Kasumi-1 (cell line): Measurements from ENCODE around the gene BTBD19.
"Not testable (repeated sequence)": the region's sequence is repeated elsewhere in the genome, so short reads cannot be mapped to it uniquely, and the experiment has no call there.

ENCODE experiments used
- DNase-seq, 2 experiments: peaks; one replicate each; lab custom pipeline; 2025; lab: John Stamatoyannopoulos, UW

BTBD19 gene

DNA sequence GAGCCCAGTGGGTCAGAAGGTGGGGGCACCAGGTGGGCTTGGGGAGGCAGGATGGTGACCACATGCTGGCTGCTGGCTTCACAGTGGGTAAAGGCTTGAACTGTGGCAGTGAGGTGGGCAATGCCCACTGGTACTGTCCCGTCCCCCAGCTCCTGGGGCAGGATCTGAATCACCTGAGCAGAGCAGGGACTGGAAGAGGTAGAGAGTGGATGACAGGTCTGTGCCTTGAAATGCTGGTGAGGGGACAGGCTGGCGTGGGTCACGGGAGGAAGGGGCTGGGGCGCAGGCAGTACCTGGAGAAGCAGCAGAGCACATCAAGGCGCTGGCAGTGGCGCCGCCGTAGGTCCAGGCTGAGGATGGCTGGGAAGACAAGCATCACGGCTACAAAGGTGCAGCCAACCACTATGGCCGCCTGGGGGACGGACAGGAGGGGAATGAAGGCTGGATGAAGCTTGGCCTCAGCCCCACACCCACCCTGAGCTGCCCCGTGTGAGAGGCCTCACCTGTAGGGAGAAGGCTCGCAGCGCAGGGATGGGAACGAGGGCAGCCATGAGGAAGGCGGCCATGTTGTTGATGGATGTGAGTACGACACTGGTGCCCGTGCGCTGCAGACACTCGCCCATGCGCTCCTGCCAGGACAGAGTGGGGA, 19.8 kb downstream of the BTBD19 start:
- DNase-seq, result no peak

DNA sequence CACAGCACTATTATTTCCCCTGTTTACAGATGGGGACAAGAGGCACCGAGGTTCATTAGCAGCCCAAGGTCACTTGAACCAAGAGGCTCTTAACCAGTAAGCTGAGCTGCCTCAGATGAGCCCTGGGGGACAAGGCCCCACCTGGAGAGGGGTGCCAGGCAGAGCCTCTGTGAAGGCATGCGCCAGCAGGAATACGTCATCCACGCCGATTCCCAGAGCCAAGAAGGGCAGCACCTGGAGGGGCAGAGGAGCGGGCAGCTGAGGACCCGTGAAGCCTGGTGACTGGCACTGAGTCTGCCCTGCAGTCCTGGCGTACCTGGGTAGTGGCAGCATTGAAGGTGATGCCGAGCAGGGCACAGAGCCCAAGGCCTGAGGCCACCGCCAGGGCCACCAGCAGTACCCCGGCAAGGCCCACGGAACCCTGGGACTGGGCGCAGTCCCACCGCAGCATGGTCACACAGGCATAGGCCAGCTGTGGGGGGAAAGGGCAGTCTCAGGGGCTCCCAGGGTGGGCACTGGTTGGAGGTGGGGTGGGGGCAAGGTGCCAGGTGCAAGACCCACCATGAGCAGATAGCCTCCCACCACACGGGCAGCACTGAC, 20.6 kb downstream of the BTBD19 start:
- no peak for DNase-seq

DNA sequence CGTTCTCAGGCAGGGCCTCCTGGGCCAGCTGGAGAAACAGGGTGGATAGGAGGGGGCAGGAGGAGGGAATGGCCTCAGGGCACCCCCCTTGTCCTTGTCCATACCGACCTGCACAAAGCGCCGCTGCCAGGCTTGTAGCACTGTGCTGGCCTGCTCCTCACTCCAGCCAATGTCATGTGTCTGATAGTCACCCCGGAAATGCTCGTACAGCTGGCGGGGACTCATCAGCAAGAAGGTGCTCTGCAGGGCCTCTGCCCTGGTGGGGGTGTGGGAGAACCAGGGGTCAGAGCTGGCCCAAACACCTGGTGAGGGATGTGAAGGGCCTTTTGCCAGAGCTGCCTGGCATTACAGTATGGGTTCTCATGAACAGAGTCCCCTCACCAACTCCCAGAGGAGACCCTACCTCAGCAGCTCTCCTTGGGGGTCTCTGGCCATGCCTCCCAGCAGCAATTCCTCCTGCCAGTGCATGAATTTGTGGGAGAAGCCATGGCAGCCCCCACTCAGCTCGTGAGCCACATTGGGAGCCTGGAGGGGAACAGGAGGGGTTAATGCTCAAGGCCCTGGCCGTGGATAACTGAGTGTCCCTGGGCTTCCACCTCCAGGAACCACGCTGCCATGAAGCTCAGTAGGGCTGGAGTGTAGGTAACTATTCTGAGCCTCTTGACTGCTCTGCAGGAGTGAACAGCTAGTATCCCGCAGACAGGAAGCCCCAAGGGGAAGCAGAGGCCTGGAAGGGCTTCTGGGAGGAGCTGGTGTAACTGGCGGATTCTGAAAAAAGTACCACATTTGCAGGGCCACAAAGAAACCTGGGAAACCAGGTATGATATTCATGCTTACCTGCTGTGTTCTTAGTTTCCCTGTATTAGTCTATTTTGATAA, 21.4 kb downstream of the BTBD19 start:
- DNase-seq, result peak; percentile 75 to 81

DNA sequence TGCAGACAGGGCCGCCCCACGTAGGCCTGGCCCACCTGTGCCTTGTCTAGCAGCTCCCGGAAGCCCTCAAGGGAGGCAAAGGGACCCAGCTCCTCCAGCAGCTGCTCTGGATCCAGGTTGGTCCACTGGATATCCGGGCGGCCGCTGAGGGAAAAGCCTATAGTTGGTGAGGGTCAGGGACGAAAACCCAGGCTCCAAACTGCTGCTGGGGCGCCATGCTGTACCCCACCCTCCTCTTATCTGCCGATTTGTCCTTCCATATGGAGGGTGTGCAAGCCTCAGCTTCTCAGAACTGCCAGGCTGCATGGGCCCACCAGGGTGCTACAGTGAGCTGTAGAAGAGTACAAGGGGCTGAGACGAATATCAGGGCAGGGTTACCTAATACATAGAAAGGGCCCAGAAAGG, 22.6 kb downstream of the BTBD19 start:
- peak; percentile 45 to 48 for DNase-seq

DNA sequence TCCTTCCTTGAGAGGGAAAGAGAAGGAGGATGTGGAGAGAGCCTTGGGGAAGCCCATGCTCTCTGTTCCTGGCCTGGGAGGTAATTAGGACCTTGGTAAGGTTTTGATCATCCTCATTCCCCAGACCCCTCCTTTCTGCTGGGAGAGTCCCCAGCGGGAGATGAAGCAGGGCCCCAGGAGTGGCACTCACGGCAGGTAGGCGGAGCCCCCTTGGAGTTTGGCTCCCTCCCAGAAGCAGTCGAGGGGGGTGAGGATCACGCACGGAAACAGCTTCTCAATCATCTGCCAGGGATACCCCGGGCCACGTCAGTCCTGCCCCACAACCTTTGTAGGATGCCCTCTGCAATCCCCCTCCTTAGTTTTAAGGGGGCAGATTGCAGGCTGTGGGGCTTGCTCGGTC, 23.2 kb downstream of the BTBD19 start:
- no peak for DNase-seq

DNA sequence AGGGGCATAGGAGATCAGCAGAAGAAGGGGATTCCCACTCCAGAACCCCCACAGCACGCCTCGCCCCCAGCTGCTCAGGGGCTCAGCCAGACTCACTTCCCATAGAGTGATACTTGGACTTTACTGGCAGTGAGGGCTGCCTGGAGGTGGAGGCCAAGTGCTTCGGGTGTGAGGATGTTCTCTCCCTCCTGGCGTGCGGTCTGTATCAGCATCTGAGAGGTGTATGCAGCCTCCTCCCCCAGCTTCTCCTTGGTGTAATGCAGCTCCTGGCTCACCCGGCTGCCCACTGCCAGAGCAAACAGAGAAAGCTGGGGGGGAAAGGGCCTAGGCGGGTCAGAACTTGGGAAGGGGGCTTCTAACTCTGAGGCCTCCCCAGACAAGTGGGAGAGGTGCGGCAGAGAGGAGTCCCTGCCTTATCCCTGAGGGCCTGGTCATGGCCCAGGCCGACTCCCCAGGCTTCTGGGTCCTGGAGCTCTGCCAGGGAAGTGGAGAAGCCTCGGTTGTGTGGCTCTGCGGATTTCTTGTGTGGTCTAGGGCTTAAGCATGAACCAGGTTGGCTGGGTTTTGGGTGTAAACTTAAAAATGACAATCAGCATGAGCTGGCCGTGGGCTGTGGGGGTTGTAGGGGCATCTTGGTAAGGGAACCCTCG, 23.9 kb downstream of the BTBD19 start:
- no peak for DNase-seq

DNA sequence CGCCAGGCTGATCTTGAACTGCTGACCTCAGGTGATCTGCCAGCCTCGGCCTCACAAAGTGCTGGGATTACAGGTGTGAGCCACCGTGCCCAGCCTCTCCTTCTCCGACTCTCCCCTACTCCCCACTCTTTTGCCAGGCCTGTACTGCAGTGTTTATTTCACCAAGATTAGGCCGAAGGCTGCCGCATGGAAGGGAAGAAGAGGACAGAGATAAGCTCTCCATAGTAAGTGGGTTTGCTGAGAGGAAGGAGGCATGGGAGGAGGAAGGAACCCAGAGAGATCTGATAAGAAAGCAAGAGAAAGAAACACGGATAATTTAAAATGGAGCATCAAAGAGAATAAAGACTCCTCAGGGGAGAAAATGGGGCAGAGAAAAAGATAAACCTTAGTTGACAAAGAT, 26.0 kb downstream of the BTBD19 start:
- DNase-seq, result no peak

DNA sequence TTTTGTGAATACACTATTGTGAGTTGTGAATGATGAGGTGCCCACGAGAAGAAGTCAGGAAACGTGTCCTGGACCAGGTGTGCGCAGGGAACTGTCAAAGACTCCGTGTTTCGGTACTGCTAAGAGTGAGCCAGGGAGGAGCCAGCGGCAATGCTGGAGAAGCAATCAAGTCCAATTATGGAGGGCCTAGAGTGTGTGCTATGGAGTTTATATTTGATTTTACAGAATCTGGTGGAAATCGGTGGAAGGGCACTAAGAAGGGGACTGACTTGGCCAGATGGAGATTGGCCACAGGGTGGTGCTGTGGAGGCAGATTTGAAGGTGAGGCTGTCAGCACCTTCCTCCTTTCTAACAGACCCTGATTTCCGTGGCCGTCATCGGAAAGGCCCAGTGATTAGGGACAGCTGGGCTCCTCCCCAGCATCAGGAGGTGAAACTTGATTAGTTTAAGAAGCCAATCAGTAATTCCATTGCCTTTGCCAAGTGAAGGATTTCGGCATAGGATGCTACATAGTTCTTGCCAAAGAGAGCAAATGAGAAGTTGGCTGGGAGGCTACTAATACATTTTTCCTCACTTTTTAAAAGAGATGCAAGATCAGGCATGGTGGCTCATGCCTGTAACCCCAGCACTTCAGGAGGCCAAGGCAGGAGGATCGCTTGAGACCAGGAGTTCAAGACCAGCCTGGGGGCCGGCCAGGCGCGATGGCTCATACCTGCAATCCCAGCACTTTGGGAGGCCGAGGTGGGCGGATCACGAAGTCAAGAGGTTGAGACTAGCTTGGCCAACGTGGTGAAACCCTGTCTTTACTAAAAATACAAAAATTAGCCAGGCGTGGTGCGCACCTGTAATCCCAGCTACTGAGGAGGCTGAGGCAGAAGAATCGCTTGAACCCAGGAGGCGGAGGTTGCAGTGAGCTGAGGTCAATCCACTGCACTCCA, 27.7 kb downstream of the BTBD19 start:
- peak; percentile 72 to 89 for DNase-seq

DNA sequence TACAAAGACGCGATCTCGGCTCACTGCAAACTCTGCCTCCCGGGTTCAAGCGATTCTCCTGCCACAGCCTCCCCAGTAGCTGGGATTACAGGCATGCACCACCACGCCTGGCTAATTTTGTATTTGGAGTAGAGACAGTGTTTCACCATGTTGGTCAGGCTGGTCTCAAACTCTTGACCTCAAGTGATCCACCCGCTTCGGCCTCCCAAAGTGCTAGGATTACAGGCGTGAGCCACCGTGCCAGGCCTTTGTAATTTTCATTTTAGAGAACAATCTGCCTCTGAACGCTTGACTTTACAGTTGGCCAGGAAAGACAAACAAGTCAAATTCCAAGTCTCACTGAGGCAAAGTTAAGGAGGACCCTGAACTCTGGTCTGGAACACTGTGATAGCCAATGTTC, 30.0 kb downstream of the BTBD19 start:
- DNase-seq, result not testable (repeated sequence)

DNA sequence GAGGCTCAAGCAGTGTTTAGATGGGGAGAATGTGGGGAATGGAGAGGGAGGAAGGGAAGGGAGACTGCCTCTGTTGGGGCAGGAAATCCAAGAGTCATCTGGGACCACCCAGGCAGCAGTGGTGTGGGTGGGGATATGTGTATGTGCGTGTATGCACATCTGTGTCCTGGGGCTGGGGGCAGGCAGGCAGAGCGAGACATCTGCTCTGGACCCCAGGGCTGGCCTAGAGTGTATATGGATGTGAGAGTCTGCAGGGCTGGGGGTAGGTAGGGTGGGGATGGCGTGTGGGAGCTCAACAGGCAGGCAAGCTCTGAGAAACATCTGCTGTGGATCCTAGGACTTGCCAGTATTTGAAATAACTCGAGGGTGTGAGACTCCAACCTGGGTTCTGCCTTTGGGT, 31.3 kb downstream of the BTBD19 start:
- no peak for DNase-seq

DNA sequence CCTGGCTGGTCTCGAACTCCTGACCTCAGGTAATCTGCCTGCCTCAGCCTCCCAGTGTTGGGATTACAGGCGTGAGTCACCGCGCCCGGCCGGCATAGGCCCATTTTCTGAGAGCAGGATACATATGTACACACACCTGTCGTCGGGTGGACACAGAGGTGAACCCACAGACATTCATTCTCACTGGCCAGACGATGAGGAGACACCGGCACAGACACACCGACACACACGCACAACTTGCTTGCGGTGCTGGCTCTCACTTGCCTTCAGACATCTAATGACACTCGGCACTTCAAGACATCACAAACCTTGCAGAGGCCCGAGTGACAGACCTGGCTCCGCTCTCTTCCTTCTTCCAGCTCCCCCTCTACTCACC, 34.2 kb downstream of the BTBD19 start:
- DNase-seq, result no peak

DNA sequence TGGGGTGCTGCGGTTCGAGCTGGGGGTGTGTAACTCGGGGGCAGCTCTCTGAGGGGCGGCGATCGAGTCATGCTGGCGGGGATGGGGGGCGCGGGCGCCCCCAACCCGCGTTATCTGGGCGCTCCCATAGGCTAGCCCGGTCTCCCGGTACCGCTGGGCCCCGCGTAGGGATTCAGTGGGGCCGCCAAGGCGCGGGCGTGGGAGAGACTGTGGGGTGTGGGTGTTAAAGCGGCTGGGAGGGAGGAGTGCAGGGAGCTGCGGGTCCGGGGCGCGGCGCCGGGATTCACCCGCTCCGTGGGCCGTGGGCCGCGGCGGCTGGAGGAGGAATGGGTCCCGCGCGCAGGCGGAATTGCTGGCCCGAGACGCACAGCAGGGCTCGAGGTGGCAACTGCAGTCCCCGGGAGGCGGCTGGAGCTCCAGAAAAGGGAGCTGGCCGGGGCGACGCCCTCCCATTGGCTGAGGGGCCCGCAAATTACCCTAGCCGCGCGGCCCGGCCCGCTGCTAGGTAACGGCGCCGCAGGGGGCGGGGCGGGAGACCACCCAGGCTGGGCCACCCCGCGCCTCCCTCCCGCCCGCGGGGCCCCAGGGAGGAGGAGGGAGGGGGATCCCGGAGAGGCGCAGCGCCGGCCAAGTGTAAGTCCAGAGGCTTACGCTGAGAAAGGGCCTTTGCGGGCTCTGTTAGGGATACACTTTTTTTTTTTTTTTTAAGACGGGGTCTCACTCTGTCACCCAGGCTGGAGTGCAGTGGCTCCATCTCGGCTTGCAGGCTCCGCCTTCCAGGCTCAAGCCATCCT, 34.7 kb downstream of the BTBD19 start, which contains the start of gene PTCH2:
Gene PTCH2 (minus strand): TSS at position 392 of the 794 bp plus-strand sequence. CDS start 321 bp downstream, at position 71.
- peak; percentile 60 to 62 for DNase-seq

DNA sequence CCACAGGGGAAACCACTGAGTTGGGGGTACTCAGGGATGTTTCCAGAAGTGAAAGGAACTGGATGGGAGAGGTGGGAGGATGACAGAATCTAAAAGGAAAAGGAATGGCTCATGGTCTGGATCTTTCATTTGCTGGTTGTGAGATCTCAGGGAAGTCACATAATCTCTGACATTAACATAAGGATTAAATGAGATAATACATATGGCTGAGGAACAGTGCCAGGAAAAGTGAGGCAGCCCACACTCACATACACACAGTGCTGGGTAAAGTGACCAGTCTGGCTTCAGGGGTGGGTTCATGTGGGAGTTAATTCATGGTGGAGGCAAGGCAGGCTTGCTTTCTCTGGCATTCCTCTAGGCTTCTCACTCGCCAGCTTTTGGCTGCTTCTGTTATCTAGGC, 38.7 kb downstream of the BTBD19 start:
- DNase-seq, result no peak

DNA sequence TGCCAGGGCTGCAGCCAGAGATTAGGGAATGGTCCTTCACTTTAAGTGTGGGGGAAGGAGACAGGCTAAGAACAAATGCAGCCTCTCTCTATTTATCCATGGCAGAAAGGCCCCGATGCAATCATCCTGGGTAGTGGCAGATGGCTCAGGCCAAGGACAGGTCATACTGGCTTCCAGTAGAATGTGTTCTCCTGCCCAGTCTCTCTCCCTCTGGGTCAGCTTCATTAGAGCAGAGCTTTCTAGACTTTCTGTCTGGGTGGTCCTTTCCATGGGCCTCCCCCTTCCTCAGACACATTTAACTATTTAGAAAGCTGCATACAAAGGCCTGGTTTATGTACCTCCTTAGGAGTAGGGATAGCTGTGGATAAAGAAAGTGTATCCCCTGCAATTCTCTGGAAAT, 39.5 kb downstream of the BTBD19 start:
- DNase-seq, result no peak

DNA sequence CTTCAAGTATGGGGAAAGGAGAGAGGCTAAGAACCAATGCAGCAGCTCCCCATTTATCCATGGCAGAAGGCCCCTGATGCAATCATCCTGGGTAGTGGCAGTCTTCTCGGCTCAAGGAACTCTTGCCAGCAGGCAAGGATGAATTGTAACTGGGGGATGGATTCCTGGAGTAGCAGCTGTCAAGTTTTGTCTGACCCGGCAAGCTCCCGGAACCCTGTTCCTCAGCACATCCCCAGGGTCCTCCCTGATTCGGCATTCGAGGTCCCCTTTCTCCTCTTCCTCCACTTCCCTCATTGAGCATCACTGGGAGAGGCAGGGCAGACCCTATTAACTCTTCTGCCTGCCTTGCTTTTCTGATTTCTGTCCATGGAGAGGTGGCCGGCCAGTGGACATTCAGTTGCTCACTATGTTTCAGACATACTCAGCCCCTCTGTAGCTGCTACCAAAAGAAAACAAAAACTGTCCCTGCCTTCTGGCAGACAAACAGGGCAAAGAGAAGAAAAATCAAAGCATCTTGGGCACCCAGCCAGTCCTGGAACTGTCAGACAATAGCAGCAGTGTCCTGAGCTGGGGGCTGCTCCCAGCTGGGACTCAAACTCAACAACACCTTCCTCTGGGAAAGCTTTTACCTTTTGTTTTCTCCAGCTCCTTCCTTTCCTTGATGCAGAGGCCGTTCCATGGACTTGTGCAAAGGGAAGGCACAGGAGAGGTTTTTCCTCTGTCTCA, 40.3 kb downstream of the BTBD19 start:
- no peak for DNase-seq

DNA sequence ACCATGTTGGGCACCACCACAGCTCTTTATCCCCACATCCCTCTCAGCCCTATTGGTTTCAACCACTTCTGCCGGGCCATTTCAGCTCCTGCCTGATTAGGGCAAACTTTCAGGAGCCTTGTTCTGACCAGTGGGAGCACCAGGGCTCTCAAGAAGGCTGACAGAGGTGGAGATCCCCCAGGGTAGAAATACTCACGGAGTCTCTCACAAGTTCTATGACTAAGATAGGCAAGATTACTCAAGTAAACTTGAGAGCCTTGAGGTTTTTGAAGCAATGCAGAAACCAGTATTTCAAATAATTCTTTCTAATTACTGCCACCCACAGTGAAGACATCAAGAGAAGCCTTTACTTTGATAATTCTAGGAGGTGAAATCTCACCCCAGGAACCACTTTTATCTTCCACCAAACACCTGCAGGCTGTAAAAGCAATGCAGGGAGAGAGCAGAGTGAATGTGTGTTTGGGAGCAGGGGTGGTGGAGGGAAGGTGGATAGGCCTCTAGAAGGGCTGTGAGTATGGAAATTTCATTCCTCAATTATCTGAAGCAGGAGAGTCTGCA, 41.3 kb downstream of the BTBD19 start:
- DNase-seq, result no peak

DNA sequence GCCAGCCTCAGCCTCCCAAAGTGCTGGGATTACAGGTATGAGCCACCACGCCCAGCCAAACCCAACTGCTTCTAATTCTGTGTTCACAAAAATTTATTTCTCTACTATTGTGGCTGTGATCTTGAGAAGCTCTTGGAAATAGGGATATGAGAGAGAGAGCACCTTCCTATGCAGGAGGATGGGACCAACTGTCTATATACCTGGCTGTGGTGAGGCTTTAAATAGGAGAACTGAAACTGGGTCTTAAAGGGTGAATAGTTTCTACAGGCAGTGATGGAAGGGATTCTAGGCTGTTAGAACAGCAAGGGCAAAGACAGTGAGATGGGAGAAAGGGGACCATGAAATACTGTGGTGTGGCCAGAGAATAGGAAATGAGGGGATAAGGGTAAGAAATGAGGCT, 43.0 kb downstream of the BTBD19 start:
- no peak for DNase-seq

DNA sequence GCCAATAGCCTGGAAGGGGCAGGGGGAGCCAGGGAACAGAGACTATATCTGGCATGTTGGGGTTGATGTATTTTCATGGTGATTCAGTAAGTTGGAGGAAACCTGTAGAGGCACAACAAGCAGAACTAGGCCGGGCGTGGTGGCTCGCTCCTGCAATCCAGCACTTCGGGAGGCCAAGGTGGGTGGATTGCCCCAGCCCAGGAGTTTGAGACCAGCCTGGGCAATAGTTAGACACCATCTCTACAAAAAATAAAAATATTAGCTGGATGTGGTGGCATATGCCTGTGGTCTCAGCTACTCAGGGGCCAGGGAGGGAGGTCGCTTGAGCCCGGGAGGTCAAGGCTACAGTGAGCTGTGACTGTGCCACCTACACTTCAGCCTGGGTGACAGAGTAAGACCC, 44.9 kb downstream of the BTBD19 start:
- DNase-seq, result no peak

DNA sequence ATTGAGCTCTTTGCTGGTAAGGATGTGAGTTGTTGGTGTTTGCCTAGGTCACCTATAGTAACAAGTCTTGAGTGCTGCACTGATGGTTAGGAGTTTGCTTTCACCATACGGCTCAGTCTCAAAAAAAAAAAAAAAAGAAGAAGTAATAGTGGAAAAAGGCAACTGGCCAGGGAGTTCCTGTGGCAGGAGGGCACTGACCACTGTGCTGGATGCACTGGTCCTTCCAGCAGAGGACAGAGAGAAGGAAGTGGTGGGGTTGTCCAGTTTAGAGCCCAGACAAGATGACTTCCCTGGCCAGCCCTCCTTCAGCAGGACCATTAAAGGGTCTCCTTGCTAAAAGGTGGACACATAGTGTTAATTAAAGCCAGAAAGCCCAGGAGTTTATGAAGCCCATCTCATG, 46.6 kb downstream of the BTBD19 start:
- DNase-seq, result no peak

DNA sequence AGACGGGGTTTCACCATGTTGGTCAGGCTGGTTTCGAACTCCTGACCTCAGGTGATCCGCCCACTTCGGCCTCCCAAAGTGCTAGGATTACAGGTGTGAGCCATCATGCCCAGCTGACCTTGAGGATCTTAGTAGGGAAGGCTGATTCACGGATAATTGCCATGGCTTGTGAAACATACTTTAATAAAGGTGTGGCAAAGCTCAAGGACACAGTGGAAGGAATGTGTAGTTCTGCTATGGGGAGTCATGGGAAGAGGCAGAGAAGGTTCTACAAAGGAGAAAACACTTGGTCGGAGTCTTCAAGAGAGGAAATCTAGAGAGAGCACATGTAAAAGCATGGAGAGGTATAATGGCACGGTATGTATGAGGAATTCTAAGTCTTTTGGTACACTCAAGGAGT, 47.4 kb downstream of the BTBD19 start:
- no peak for DNase-seq
